GM12878 (cell line): ENCODE results near the gene CTH. TPM values are rescaled to one million over a fixed set of nuclear protein-coding genes. Genes with fewer than 3 reads are reported as not detected.

Source experiments
- CREB1 ChIP-seq: IDR thresholded peaks from 2 replicates; pipeline ENCODE4 v1.6.1; 2012; ENCODE audit warnings: low read depth, mild to moderate bottlenecking, inconsistent platforms
- HDAC6 ChIP-seq: fragments of 200-600 bp; sonication (generic); IDR thresholded peaks from one replicate; pipeline ENCODE4 v1.8.0; 2017; ENCODE audit warnings: antibody characterized with exemption; ENCODE audit not compliant: unreplicated experiment
- KLF5 ChIP-seq: fragments of 450-650 bp; IDR thresholded peaks from 2 replicates; pipeline ENCODE4 v1.6.1; 2014; ENCODE audit warnings: mild to moderate bottlenecking; ENCODE audit not compliant: partially characterized antibody
- PAX5 ChIP-seq: IDR thresholded peaks from 2 replicates; pipeline ENCODE4 v1.6.1; 2011; ENCODE audit warnings: low read depth, low read length, borderline replicate concordance
- SPI1 ChIP-seq: IDR thresholded peaks from 2 replicates; pipeline ENCODE4 v1.6.1; 2011; ENCODE audit warnings: low read depth, mild to moderate bottlenecking, low read length, moderate library complexity, borderline replicate concordance; ENCODE audit not compliant: insufficient read depth
- TAF1 ChIP-seq: IDR thresholded peaks from 2 replicates; pipeline ENCODE4 v1.6.1; 2011; ENCODE audit warnings: mild to moderate bottlenecking, low read depth, low read length, borderline replicate concordance
- ZNF217 ChIP-seq: fragments of 450-650 bp; IDR thresholded peaks from 2 replicates; pipeline ENCODE4 v1.6.1; 2017; ENCODE audit warnings: antibody characterized with exemption, mild to moderate bottlenecking
- polyA plus RNA-seq, 11 experiments: library from polyadenylated mRNA; depleted of rRNA in 4 of 11; unstranded in 6 of 11; stranded (reverse) in 5 of 11; fragments of >200 nt; fragmentation: Nextera tagmentation in 4 of 11; fragmentation: Illumina TruSeq in 1 of 11; extraction: Ambion mirVana in 4 of 11; extraction: Trizol in 1 of 11; gene quantifications; 1 replicate in 1 of 11; 2 replicates in 10 of 11; pipeline versions ENCODE4 v1.2.1 to v1.2.3, GENCODE V29; 2011 to 2016; ENCODE audit warnings: inconsistent platforms in 2 of 11, missing spikeins in 2 of 11, low read depth in 1 of 11
- total RNA-seq, 4 experiments: library from RNA; depleted of rRNA in 3 of 4; stranded (reverse); fragments of >200 nt in 3 of 4; fragmentation: Illumina TruSeq in 1 of 4; extraction: Trizol in 1 of 4; gene quantifications; 2 replicates each; pipeline versions ENCODE4 v1.2.1 to v1.2.3, GENCODE V29; 2013 to 2021
- TF ChIP-seq, protein P1 (sequence below): fragments of 450-650 bp; IDR thresholded peaks from 2 replicates; pipeline ENCODE4 v1.6.1; 2017; ENCODE audit warnings: mild to moderate bottlenecking, moderate library complexity
- TF ChIP-seq, protein P2 (sequence below): fragments of 450-650 bp; formaldehyde crosslinking; IDR thresholded peaks from 2 replicates; pipeline ENCODE4 v1.4.0; 2020; ENCODE audit warnings: mild to moderate bottlenecking, moderate library complexity
- TF ChIP-seq, protein P3 (sequence below): fragments of 450-650 bp; conservative IDR thresholded peaks from 2 replicates; pipeline ENCODE4 v1.6.1; 2017; ENCODE audit warnings: mild to moderate bottlenecking, moderate library complexity

The CTH gene
- total and polyA plus RNA-seq, 10 of the 15 experiments (the other 5 are each of a cell fraction or from before 2014, with no cell fraction given) = 6.3 to 17.5 (median 10.4) TPM

DNA sequence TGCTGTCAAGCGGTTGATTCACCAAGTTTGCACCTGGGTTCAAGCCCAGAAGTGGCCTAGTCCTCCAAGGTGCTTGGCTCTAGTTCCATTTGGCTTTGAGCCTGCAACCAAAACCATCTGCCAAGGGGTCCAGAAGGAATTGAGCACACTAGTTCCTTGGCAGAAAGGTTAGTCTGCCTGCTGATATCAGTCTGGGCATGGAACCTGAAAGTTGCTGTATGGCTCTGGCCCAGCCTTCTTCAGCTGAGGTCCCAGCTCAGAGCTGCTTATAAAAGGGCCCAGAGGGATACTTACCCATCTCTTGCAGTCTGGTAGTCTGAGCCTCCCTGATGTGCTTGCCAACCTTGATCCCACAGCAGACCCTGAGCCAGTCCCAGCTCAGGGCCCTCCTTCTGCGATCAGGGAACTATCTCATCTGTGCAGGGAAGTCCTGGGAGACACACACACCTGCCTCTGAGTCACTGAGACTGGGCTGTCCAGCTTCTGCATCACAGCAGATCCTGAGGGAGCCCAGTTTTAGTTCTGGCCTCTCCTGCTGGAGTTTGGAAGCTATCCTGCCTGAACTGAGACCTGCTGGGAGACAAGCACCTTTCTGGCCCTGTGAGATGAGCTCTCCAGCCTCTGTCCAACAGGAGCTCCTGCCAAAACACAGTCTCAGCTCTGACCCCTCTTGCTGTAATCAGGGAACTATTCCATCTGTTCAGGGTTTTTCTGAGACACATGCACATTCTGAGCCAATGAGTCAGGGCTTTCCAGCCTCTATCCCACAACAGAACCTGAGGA, 75.8 kb downstream of the CTH start (continued):
- TF ChIP-seq, protein P1, sequence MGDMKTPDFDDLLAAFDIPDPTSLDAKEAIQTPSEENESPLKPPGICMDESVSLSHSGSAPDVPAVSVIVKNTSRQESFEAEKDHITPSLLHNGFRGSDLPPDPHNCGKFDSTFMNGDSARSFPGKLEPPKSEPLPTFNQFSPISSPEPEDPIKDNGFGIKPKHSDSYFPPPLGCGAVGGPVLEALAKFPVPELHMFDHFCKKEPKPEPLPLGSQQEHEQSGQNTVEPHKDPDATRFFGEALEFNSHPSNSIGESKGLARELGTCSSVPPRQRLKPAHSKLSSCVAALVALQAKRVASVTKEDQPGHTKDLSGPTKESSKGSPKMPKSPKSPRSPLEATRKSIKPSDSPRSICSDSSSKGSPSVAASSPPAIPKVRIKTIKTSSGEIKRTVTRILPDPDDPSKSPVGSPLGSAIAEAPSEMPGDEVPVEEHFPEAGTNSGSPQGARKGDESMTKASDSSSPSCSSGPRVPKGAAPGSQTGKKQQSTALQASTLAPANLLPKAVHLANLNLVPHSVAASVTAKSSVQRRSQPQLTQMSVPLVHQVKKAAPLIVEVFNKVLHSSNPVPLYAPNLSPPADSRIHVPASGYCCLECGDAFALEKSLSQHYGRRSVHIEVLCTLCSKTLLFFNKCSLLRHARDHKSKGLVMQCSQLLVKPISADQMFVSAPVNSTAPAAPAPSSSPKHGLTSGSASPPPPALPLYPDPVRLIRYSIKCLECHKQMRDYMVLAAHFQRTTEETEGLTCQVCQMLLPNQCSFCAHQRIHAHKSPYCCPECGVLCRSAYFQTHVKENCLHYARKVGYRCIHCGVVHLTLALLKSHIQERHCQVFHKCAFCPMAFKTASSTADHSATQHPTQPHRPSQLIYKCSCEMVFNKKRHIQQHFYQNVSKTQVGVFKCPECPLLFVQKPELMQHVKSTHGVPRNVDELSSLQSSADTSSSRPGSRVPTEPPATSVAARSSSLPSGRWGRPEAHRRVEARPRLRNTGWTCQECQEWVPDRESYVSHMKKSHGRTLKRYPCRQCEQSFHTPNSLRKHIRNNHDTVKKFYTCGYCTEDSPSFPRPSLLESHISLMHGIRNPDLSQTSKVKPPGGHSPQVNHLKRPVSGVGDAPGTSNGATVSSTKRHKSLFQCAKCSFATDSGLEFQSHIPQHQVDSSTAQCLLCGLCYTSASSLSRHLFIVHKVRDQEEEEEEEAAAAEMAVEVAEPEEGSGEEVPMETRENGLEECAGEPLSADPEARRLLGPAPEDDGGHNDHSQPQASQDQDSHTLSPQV = no peak
- TF ChIP-seq SPI1 (no peak), KLF5 (no peak), TAF1 (no peak), CREB1 (no peak), HDAC6 (no peak), ZNF217 (no peak), PAX5 (no peak)
- TF ChIP-seq, protein P2, sequence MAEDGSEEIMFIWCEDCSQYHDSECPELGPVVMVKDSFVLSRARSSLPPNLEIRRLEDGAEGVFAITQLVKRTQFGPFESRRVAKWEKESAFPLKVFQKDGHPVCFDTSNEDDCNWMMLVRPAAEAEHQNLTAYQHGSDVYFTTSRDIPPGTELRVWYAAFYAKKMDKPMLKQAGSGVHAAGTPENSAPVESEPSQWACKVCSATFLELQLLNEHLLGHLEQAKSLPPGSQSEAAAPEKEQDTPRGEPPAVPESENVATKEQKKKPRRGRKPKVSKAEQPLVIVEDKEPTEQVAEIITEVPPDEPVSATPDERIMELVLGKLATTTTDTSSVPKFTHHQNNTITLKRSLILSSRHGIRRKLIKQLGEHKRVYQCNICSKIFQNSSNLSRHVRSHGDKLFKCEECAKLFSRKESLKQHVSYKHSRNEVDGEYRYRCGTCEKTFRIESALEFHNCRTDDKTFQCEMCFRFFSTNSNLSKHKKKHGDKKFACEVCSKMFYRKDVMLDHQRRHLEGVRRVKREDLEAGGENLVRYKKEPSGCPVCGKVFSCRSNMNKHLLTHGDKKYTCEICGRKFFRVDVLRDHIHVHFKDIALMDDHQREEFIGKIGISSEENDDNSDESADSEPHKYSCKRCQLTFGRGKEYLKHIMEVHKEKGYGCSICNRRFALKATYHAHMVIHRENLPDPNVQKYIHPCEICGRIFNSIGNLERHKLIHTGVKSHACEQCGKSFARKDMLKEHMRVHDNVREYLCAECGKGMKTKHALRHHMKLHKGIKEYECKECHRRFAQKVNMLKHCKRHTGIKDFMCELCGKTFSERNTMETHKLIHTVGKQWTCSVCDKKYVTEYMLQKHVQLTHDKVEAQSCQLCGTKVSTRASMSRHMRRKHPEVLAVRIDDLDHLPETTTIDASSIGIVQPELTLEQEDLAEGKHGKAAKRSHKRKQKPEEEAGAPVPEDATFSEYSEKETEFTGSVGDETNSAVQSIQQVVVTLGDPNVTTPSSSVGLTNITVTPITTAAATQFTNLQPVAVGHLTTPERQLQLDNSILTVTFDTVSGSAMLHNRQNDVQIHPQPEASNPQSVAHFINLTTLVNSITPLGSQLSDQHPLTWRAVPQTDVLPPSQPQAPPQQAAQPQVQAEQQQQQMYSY (CRISPR knock-in tag) = no peak
- TF ChIP-seq, protein P3, sequence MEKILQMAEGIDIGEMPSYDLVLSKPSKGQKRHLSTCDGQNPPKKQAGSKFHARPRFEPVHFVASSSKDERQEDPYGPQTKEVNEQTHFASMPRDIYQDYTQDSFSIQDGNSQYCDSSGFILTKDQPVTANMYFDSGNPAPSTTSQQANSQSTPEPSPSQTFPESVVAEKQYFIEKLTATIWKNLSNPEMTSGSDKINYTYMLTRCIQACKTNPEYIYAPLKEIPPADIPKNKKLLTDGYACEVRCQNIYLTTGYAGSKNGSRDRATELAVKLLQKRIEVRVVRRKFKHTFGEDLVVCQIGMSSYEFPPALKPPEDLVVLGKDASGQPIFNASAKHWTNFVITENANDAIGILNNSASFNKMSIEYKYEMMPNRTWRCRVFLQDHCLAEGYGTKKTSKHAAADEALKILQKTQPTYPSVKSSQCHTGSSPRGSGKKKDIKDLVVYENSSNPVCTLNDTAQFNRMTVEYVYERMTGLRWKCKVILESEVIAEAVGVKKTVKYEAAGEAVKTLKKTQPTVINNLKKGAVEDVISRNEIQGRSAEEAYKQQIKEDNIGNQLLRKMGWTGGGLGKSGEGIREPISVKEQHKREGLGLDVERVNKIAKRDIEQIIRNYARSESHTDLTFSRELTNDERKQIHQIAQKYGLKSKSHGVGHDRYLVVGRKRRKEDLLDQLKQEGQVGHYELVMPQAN = no peak
- TF ChIP-seq, all 136 proteins: peak for 0
